Loucy (cell line): ENCODE results near the gene PIGBOS1.

Experiments
- CTCF ChIP-seq: fragments of 200-600 bp; sonication (generic); conservative IDR thresholded peaks from 2 replicates; pipeline ENCODE4 v1.5.1; 2014; ENCODE audit warnings: mild to moderate bottlenecking, antibody characterized with exemption, low read length
- EZH2phosphoT487 ChIP-seq: fragments of 200-600 bp; IDR thresholded peaks from 2 replicates; pipeline ENCODE4 v1.6.1; 2018; ENCODE audit warnings: antibody characterized with exemption, mild to moderate bottlenecking, moderate library complexity, borderline replicate concordance

- TF ChIP-seq CTCF (no peak), EZH2phosphoT487 (no peak)
Measured at GRCh38 chr15:55343168-55343567, 24.2 kb upstream of the PIGBOS1 start.
